ENCODE measurements around the gene TTC6. TPM values are rescaled to one million over a fixed set of nuclear protein-coding genes. Genes with fewer than 3 reads are reported as not detected.
"Not testable (repeated sequence)": the region's sequence is repeated elsewhere in the genome, so short reads cannot be mapped to it uniquely, and the experiment has no call there.

The TTC6 gene, protein sequence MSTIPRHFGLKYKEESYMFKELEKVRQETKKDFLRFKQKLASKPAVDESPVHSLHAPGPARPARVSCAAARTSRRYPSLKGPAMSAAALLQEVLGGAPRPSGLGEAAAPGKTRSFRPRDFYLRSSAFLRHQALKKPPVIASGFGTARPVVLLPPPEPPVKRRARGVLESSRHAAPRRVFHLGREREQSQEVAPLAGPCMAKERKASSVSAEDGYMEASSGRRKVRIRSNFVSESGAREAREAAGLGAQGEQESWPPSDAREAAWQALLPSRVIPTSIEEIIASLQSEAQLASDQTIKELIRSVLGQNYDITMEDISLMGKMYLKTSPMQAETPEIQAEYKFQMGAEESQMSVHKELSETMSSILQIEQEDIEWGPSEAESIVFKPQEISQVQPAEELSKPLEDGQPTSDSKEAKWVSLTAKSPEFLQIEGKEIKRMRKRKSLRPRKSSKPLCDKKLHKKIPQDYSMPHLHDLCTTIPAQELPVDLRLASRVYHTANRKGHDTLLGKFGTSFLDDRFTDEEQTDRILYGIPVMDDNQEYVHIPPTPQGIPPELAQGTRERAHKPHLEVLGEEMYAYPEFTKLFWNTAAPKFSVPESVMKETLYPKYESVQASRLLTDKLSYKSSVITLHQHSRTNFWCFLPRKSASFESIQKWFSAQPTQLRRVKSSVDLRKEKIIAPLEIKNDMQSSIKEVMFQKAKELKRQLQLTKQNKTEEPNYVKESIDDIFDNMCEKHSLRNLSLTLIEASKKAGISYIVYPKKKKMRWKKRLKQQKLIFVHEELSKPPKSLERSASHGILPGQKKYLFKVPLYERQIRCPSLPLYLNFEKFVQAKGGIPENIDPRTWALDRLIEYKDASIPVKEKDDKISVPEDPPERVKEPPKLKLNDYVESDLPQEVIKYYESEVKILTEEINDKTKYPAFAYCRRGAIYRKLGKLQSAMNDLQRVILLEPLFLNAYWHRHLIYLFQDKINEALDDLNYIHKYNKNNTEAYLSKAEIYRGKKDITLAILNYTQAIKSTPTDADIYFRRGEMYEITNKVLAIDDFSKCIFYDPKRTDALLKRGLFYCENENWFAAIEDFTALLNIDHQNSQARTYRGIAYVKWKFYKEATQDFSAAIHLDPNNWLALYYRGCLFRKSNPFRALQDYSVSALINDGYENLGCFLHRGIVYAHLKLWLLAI (N-terminal part only)
- total RNA-seq, result not detected
- not detected for polyA plus RNA-seq

DNA sequence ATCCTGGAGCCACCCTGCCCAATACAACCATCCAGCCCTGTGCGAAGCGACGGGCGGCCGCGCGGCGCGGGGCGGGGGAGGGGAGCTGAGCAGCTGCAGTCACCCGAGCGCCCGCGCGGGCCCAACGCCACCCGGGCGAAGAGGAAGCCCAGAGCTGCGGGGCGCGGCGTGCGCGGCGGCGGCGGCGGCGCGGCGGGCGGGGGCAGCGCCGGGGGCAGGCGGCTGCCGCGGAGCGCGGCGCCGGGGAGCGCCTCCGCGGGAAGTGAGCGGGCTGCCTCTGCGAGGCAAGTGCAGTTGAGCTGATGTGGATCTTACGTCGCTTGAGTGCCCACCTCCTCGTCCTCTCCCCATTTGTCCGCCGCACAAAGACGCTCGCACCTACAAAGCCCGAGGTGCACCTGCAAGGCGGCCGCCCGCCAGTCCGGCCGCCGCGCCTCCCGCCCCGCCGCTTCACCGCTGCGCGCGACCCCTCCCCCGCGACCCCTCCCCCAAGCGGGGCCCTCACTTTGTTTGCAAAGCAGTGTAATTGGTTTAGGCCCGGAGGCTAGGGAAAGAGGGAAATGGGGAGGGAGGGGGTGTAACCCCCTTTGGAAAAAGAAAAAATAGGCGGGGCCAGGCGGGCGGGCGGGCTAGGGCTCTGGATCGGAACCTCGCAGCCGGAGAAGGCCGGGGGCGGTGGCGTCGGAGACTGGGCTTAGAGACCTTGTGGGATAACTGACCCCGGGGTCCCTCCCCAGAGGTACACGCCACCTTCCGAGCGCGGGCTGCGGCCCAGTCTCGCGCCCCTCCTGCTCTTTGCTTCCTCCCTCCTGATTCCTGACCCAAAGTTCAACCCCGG is at the start of gene TTC6, which contains the start of gene FOXA1:
TSS of gene TTC6 (plus strand) at position 659 of the 838 bp plus-strand sequence. CDS start 26,436 bp downstream, outside the sequence.
TSS of gene FOXA1 (minus strand) at position 279 of the 838 bp plus-strand sequence. CDS start at position 2, 277 bp downstream.
- Mint-ChIP-seq H3K36me3 (peaks cover 0 to 7% (median 1%) of the 10 kb centered on the region in 3 donors), H3K27me3 (peaks cover 65 to 73% of the 10 kb centered on the region in 2 donors), H3K4me3 (peak within 1 kb of the TSS in 6 of 7 donors; percentile 55 to 76 (median 58)), H3K4me1 (peaks cover 14 to 27% (median 26%) of the 10 kb centered on the region in 3 donors), H3K27ac (peak within 1 kb of the TSS in 4 of 8 donors; percentile 45 to 73 (median 64)), H3K9me3 (peaks cover 13 to 44% (median 21%) of the 10 kb centered on the region in 5 donors)
- no peak for DNase-seq
- Histone ChIP-seq H3K27ac (ENCODE audit: low read depth, low read length) (no peak within 1 kb of the TSS), H3K36me3 (ENCODE audit: insufficient read depth, low read length) (no peaks in the 10 kb centered on the region), H3K9me3 (ENCODE audit: low read length) (no peaks in the 10 kb centered on the region), H3K4me1 (ENCODE audit: insufficient read depth, low read length) (peaks cover 10% of the 10 kb centered on the region), H3K4me3 (ENCODE audit: low read length) (peak within 1 kb of the TSS; percentile 15), H3K27me3 (ENCODE audit: insufficient read depth, low read length, poor library complexity, severe bottlenecking) (peaks cover 36% of the 10 kb centered on the region)
- ChIA-PET POLR2A (no interaction called here), CTCF (no interaction called here)

DNA sequence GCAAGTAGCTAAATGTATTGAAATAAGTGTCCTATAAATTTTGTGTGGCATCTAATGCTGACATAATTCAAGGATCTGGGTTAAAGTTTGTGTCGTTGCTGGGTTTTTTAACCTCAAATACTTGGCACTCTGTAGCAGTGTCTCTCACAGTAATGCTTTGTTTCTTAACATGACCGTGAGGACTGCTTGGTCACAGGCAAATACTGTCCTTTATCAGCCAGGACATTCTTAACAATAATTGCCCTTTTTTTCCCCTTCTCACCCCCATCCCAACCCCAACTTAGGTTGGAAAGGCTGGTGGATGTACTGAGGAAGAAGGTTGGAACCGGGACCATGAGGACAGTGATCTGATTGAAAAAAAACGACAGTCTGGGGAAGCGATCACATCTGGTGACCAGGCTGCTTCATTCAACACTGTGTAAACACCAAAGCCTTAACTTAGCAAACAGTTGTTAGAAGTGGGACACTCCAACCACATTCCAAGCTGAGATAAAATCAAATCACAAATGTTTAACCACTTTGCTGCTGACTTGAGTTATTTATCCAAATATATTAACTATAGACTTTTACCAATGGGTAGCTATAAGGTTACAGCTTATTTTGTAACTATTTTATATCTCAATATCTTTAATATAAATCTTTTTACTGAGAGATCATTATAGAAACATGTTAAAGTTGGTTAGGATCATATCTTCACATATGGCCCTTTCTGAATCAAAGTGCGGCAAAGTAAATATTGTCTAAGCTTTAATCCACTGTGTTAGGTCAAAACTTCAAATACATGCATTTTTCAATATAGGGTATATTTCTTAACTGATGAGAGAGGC is 48.6 kb upstream of the TTC6 start:
- no peak for DNase-seq
- H3K27ac Mint-ChIP-seq, result no peak overlapping the region
- H3K4me1 ChIP-seq (ENCODE audit: insufficient read depth, low read length), result no peaks in the 10 kb centered on the region
- H3K4me1 Mint-ChIP-seq, result no peaks in the 10 kb centered on the region
- ChIA-PET POLR2A (no interaction called here), CTCF (no interaction called here)
- no peak overlapping the region for H3K4me3 Mint-ChIP-seq
- no peaks in the 10 kb centered on the region for H3K9me3 ChIP-seq (ENCODE audit: low read length)
- no peaks in the 10 kb centered on the region for H3K27me3 Mint-ChIP-seq
- H3K36me3 ChIP-seq (ENCODE audit: insufficient read depth, low read length), result no peaks in the 10 kb centered on the region
- H3K36me3 Mint-ChIP-seq, result no peaks in the 10 kb centered on the region
- no peak overlapping the region for H3K27ac ChIP-seq (ENCODE audit: low read depth, low read length)
- no peaks in the 10 kb centered on the region for H3K27me3 ChIP-seq (ENCODE audit: insufficient read depth, low read length, poor library complexity, severe bottlenecking)
- H3K4me3 ChIP-seq (ENCODE audit: low read length), result no peak overlapping the region
- peaks cover 0 to 8% (median 0%) of the 10 kb centered on the region in 5 donors for H3K9me3 Mint-ChIP-seq

- Mint-ChIP-seq H3K36me3 (no peaks in the 10 kb centered on the region), H3K27me3 (no peaks in the 10 kb centered on the region), H3K4me1 (no peaks in the 10 kb centered on the region), H3K27ac (no peak overlapping the region), H3K9me3 (peaks cover 0 to 14% (median 6%) of the 10 kb centered on the region in 5 donors), H3K4me3 (no peak overlapping the region)
- Histone ChIP-seq H3K4me3 (ENCODE audit: low read length) (no peak overlapping the region), H3K36me3 (ENCODE audit: insufficient read depth, low read length) (no peaks in the 10 kb centered on the region), H3K27me3 (ENCODE audit: insufficient read depth, low read length, poor library complexity, severe bottlenecking) (no peaks in the 10 kb centered on the region), H3K4me1 (ENCODE audit: insufficient read depth, low read length) (no peaks in the 10 kb centered on the region), H3K27ac (ENCODE audit: low read depth, low read length) (no peak overlapping the region), H3K9me3 (ENCODE audit: low read length) (no peaks in the 10 kb centered on the region)
- POLR2A ChIA-PET, result no interaction called here
- CTCF ChIA-PET, result no interaction called here
- no peak for DNase-seq
Observed at GRCh38 chr14:37550511-37550910, 44.9 kb upstream of the TTC6 start.

DNA sequence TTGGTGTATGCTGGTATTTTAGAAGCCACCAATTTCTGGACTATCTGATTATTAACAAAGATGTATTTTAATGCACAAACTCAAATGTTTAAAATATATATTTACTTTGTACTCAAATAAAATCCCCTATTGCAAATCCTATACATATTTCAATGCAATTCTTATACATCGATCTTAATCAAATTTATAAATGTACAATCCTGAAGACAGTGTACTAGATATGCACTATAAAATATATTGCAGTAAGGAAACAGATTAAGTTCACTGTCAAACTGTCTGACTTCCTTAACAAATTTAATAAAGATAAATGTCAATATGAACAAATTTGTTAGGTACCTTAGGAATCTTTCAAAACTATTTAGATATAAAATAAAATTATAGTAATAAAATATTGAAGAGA is 44.3 kb upstream of the TTC6 start:
- POLR2A ChIA-PET, result no interaction called here

DNA sequence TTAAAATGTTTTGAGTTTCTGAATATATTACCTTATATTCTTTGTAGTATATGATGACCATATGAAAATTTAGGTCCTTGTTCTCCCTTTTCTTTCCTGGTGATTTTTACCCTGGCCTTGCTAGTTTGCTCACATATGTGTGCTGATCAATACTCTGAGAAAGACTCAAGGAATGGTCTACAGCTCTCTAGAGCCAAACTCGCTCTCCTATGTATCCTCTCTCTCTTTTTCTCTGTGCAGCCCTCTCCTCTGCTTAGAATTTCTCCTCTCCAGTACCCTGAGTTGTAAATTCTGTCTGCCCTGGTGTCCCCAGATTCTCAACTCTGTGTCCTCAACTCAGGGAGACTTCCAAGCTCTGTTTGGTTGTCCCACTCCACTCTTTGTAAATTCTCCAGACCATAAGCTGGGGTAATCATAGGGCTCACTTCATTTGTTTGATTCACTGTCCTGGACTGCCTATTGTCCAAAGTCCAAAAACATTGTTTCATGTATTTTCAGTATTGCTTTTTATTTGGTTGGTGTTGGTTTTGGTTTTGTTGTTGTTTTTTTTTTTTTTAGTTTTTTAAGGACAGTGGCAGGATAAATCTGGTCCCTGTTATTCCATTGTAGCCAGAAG is 41.4 kb upstream of the TTC6 start:
- no peaks in the 10 kb centered on the region for H3K9me3 ChIP-seq (ENCODE audit: low read length)
- no peak overlapping the region for H3K4me3 Mint-ChIP-seq
- H3K4me1 Mint-ChIP-seq, result no peaks in the 10 kb centered on the region
- no peaks in the 10 kb centered on the region for H3K36me3 ChIP-seq (ENCODE audit: insufficient read depth, low read length)
- H3K4me3 ChIP-seq (ENCODE audit: low read length), result no peak overlapping the region
- DNase-seq, result no peak
- H3K4me1 ChIP-seq (ENCODE audit: insufficient read depth, low read length), result no peaks in the 10 kb centered on the region
- ChIA-PET POLR2A (no interaction called here), CTCF (no interaction called here)
- H3K27me3 Mint-ChIP-seq, result peaks cover 0 to 1% of the 10 kb centered on the region in 2 donors
- no peaks in the 10 kb centered on the region for H3K36me3 Mint-ChIP-seq
- no peaks in the 10 kb centered on the region for H3K27me3 ChIP-seq (ENCODE audit: insufficient read depth, low read length, poor library complexity, severe bottlenecking)
- no peak overlapping the region for H3K27ac ChIP-seq (ENCODE audit: low read depth, low read length)
- H3K9me3 Mint-ChIP-seq, result peaks cover 5 to 26% (median 14%) of the 10 kb centered on the region in 5 donors
- H3K27ac Mint-ChIP-seq, result no peak overlapping the region

More for the DNA sequence above, 44.3 kb upstream of the TTC6 start:
- no peaks in the 10 kb centered on the region for H3K4me1 ChIP-seq (ENCODE audit: insufficient read depth, low read length)
- no peak for DNase-seq
- no peak overlapping the region for H3K4me3 ChIP-seq (ENCODE audit: low read length)
- H3K36me3 ChIP-seq (ENCODE audit: insufficient read depth, low read length), result no peaks in the 10 kb centered on the region
- Mint-ChIP-seq H3K4me1 (no peaks in the 10 kb centered on the region), H3K4me3 (no peak overlapping the region), H3K36me3 (no peaks in the 10 kb centered on the region), H3K27ac (no peak overlapping the region), H3K27me3 (no peaks in the 10 kb centered on the region), H3K9me3 (peaks cover 0 to 14% (median 6%) of the 10 kb centered on the region in 5 donors)
- H3K9me3 ChIP-seq (ENCODE audit: low read length), result no peaks in the 10 kb centered on the region
- H3K27ac ChIP-seq (ENCODE audit: low read depth, low read length), result no peak overlapping the region
- H3K27me3 ChIP-seq (ENCODE audit: insufficient read depth, low read length, poor library complexity, severe bottlenecking), result no peaks in the 10 kb centered on the region
- CTCF ChIA-PET, result no interaction called here

DNA sequence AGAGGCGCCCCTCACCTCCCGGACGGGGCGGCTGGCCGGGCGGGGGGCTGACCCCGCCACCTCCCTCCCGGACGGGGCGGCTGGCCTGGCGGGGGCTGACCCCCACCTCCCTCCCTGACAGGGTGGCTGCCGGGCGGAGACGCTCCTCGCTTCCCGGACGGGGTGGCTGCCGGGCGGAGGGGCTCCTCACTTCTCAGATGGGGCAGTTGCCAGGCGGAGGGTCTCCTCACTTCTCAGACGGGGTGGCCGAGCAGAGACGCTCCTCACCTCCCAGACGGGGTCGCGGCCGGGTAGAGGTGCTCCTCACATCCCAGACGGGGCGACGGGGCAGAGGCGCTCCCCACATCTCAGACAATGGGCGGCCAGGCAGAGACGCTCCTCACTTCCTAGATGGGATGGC is 39.8 kb upstream of the TTC6 start:
- H3K4me3 ChIP-seq (ENCODE audit: low read length); H3K4me3 Mint-ChIP-seq; H3K27ac ChIP-seq (ENCODE audit: low read depth, low read length); H3K27ac Mint-ChIP-seq; DNase-seq; H3K4me1 Mint-ChIP-seq; H3K4me1 ChIP-seq (ENCODE audit: insufficient read depth, low read length); H3K36me3 Mint-ChIP-seq; POLR2A ChIA-PET; H3K36me3 ChIP-seq (ENCODE audit: insufficient read depth, low read length); H3K9me3 ChIP-seq (ENCODE audit: low read length); CTCF ChIA-PET; H3K27me3 Mint-ChIP-seq; H3K27me3 ChIP-seq (ENCODE audit: insufficient read depth, low read length, poor library complexity, severe bottlenecking): not testable (repeated sequence)
- H3K9me3 Mint-ChIP-seq, result peaks cover 5 to 26% (median 14%) of the 10 kb centered on the region in 5 donors

Measured in CD8-positive, alpha-beta memory T cell (primary cell).